Pancreas (tissue), 10 donors: ENCODE data around the gene PMP22. TPM values are rescaled to one million over a fixed set of nuclear protein-coding genes. Genes with fewer than 3 reads are reported as not detected.
"Not testable (repeated sequence)": the region's sequence is repeated elsewhere in the genome, so short reads cannot be mapped to it uniquely, and the experiment has no call there.

ENCODE experiments used
- ATAC-seq, 4 donors: fragments of 200-7000 bp; cut with Tn5 transposase; one replicate each; pipeline versions ENCODE4 v1.8.0 to v1.9.1; 2020; ENCODE audit warnings: mild to moderate bottlenecking in 4 of 4, moderate library complexity in 4 of 4
- DNase-seq, 6 donors: peaks; one replicate each; pipeline ENCODE4 v3.0.0-alpha.2; 2020
- FAIRE-seq: peaks from 2 replicates; lab custom pipeline; 2012; peaks lifted over from hg19 to GRCh38; lab: Jason Lieb, UNC
- H3K27ac ChIP-seq, 4 donors: fragments of 200-600 bp; sonication (generic); 1 replicate in 3 of 4; 2 replicates in 1 of 4; pipeline versions ENCODE4 v1.5.0 to v1.8.0; 2020
- H3K27me3 ChIP-seq, 4 donors: fragments of 200-600 bp; one replicate each; pipeline ENCODE4 v1.8.0; 2021
- H3K36me3 ChIP-seq, 3 donors: fragments of 200-600 bp; sonication (generic) in 1 of 3; one replicate each; pipeline versions ENCODE4 v1.5.0 to v1.8.0; 2020 to 2021
- H3K4me1 ChIP-seq, 3 donors: fragments of 200-600 bp; one replicate each; pipeline ENCODE4 v1.8.0; 2021
- H3K4me3 ChIP-seq, 4 donors: fragments of 200-600 bp; sonication (generic) in 2 of 4; one replicate each; pipeline versions ENCODE4 v1.5.0 to v1.8.0; 2020 to 2021
- H3K9me3 ChIP-seq, 4 donors: fragments of 200-600 bp; one replicate each; pipeline ENCODE4 v1.8.0; 2021
- CTCF ChIP-seq, 4 donors: fragments of 200-600 bp; sonication (generic) in 3 of 4; IDR thresholded peaks; one replicate each; pipeline versions ENCODE4 v1.5.0 to v1.8.0; 2021; ENCODE audit warnings: antibody characterized with exemption in 4 of 4
- WGBS, 2 donors: extraction: QIAGEN DNeasy Blood & Tissue Kit; methylation state at CpG; one replicate each; pipeline ENCODE4 v1.1.7; 2013; 5-methylcytosine and 5-hydroxymethylcytosine counted together
- intact Hi-C, 3 donors: fragments of 100-400 bp; cut with DNase I; formaldehyde crosslinking; loops; one replicate each; pipeline versions ENCODE4 v1.11.1 to v1.14.2; 2022
- polyA plus RNA-seq, 2 donors: library from polyadenylated mRNA; stranded (reverse); fragments of 200-250 nt; gene quantifications; one replicate each; pipeline ENCODE4 v1.2.3, GENCODE V29; 2013
- total RNA-seq, 6 donors: library from RNA; stranded (reverse); fragmentation: NEBNext Ultra II Directional in 4 of 6; extraction: Animal tissue kit (Norgen Biotek cat#: 25700) in 4 of 6; gene quantifications; one replicate each; pipeline versions ENCODE4 v1.2.1 to v1.2.4, GENCODE V29; 2021 to 2023
- donor health status: healthy with polysubstance abuse.
- donor health status: DM: no; HTN: no; CAD: no; lungs with moderate emphysema.
- donor health status: DM: no; HTN: no; CAD: no.
- donor health status: control.
- donor health status: control.
- donor health status: Bipolar disorder and iron deficiency.
- donor health status: DM: yes; HTN: yes; CAD: no.
- donor health status: DM: no; HTN: no; CAD: no.
- donor health status: DM: no; HTN: no; CAD: no.
- donor health status: DM: yes; HTN: yes; CAD: no.

Gene PMP22
- total and polyA plus RNA-seq, 8 donors, result 5.8 to 24.8 (median 10.4) TPM

GRCh38 chr17:15232517-15232915 is 32.6 kb downstream of the PMP22 start:
- H3K27ac ChIP-seq, result no peak overlapping the region
- TF ChIP-seq CTCF (IDR thresholded peaks at IDR 0.05), result no peak
- FAIRE-seq, result no peak
- DNase-seq, result no peak
- no peak for ATAC-seq
- H3K36me3 ChIP-seq, result no peaks in the 10 kb centered on the region
- intact Hi-C loops, result no loop called here
- WGBS, 2 donors, result 65 to 68% methylated on average over 3 of the region's 3 CpGs
- no peaks in the 10 kb centered on the region for H3K4me1 ChIP-seq
- no peak overlapping the region for H3K4me3 ChIP-seq
- no peaks in the 10 kb centered on the region for H3K27me3 ChIP-seq
- no peaks in the 10 kb centered on the region for H3K9me3 ChIP-seq

GRCh38 chr17:15231851-15232516 is 33.1 kb downstream of the PMP22 start:
- no peaks in the 10 kb centered on the region for H3K36me3 ChIP-seq
- 86% methylated on average over 11 to 12 of the region's 12 CpGs for WGBS, 2 donors
- H3K4me3 ChIP-seq, result no peak overlapping the region
- intact Hi-C loops, result no loop called here
- FAIRE-seq (no peak), ATAC-seq (no peak), DNase-seq (no peak)
- no peaks in the 10 kb centered on the region for H3K27me3 ChIP-seq
- H3K4me1 ChIP-seq, result no peaks in the 10 kb centered on the region
- H3K27ac ChIP-seq, result no peak overlapping the region
- TF ChIP-seq CTCF (IDR thresholded peaks at IDR 0.05), result no peak
- H3K9me3 ChIP-seq, result no peaks in the 10 kb centered on the region

GRCh38 chr17:15230866-15231265 is 34.3 kb downstream of the PMP22 start:
- Histone ChIP-seq H3K36me3 (no peaks in the 10 kb centered on the region), H3K4me3 (no peak overlapping the region), H3K27ac (no peak overlapping the region), H3K27me3 (no peaks in the 10 kb centered on the region), H3K9me3 (no peaks in the 10 kb centered on the region), H3K4me1 (no peaks in the 10 kb centered on the region)
- ATAC-seq, result no peak
- intact Hi-C loops, result no loop called here
- 90 to 95% methylated on average over 18 of the region's 18 CpGs for WGBS, 2 donors
- no peak for TF ChIP-seq CTCF (IDR thresholded peaks at IDR 0.05)
- no peak for FAIRE-seq
- DNase-seq, result no peak

GRCh38 chr17:15221827-15222226 is 43.3 kb downstream of the PMP22 start:
- H3K27me3 ChIP-seq, DNase-seq, H3K36me3 ChIP-seq, FAIRE-seq, H3K9me3 ChIP-seq, H3K27ac ChIP-seq, H3K4me3 ChIP-seq, ATAC-seq, H3K4me1 ChIP-seq, intact Hi-C loops: not testable (repeated sequence)
- 65 to 66% methylated on average over 3 of the region's 3 CpGs for WGBS, 2 donors

GRCh38 chr17:15220785-15221184 is 44.3 kb downstream of the PMP22 start:
- H3K27ac ChIP-seq, result no peak overlapping the region
- H3K9me3 ChIP-seq, result no peaks in the 10 kb centered on the region
- no peak for DNase-seq
- no peaks in the 10 kb centered on the region for H3K36me3 ChIP-seq
- intact Hi-C loops, result no loop called here
- TF ChIP-seq CTCF (IDR thresholded peaks at IDR 0.05), result no peak
- H3K4me1 ChIP-seq, result no peaks in the 10 kb centered on the region
- no peaks in the 10 kb centered on the region for H3K27me3 ChIP-seq
- WGBS, 2 donors, result 58% methylated on average over 2 of the region's 2 CpGs
- ATAC-seq, result no peak
- FAIRE-seq, result no peak
- H3K4me3 ChIP-seq, result no peak overlapping the region
